ENCODE measurements around the gene SMIM8.

SMIM8 gene

GRCh38 chr6:87336367-87336766, 14.0 kb downstream of the SMIM8 start:
- Histone ChIP-seq H3K9ac (ENCODE audit: low read length) (no peak overlapping the region), H3K36me3 (replicated peaks; ENCODE audit: insufficient read depth, low read length) (no peaks in the 10 kb centered on the region), H3K4me3 (ENCODE audit: low read length) (no peak overlapping the region), H3K27ac (ENCODE audit: low read length) (no peak overlapping the region), H3K9me2 (replicated peaks; ENCODE audit: insufficient read depth, low read length) (no peaks in the 10 kb centered on the region), H3F3A (ENCODE audit: insufficient read depth, low read length) (no peaks in the 10 kb centered on the region), H3K9me3 (replicated peaks; ENCODE audit: insufficient read depth, low read length) (no peaks in the 10 kb centered on the region), H3K79me2 (ENCODE audit: low read length) (no peaks in the 10 kb centered on the region), H2AFZ (ENCODE audit: low read length) (no peak overlapping the region), H3K4me2 (ENCODE audit: low read depth, low read length) (no peak overlapping the region), H4K20me1 (ENCODE audit: insufficient read depth, low read length) (no peaks in the 10 kb centered on the region), H3K4me1 (ENCODE audit: low read length) (no peaks in the 10 kb centered on the region), H3K27me3 (replicated peaks; ENCODE audit: insufficient read depth, low read length) (no peaks in the 10 kb centered on the region)
- no peak for DNase-seq
- no peak for TF ChIP-seq EZH2 (optimal IDR thresholded peaks at IDR 0.05; ENCODE audit: low read depth, low read length)
- no peak for TF ChIP-seq CTCF (IDR thresholded peaks at IDR 0.05; ENCODE audit: low read length)
- no peak for TF ChIP-seq EZH2phosphoT487 (IDR thresholded peaks at IDR 0.05; ENCODE audit: low read length)

- Histone ChIP-seq H3K4me2 (ENCODE audit: low read depth, low read length) (no peak overlapping the region), H3K27me3 (replicated peaks; ENCODE audit: insufficient read depth, low read length) (no peaks in the 10 kb centered on the region), H3K27ac (ENCODE audit: low read length) (no peak overlapping the region), H3K79me2 (ENCODE audit: low read length) (no peaks in the 10 kb centered on the region), H3F3A (ENCODE audit: insufficient read depth, low read length) (no peaks in the 10 kb centered on the region), H3K9me2 (replicated peaks; ENCODE audit: insufficient read depth, low read length) (no peaks in the 10 kb centered on the region), H3K4me1 (ENCODE audit: low read length) (peaks cover 7% of the 10 kb centered on the region; the same call in 1 of the 2 replicates), H3K36me3 (replicated peaks; ENCODE audit: insufficient read depth, low read length) (no peaks in the 10 kb centered on the region), H4K20me1 (ENCODE audit: insufficient read depth, low read length) (no peaks in the 10 kb centered on the region), H3K4me3 (ENCODE audit: low read length) (no peak overlapping the region), H3K9me3 (replicated peaks; ENCODE audit: insufficient read depth, low read length) (no peaks in the 10 kb centered on the region), H3K9ac (ENCODE audit: low read length) (no peak overlapping the region), H2AFZ (ENCODE audit: low read length) (no peak overlapping the region)
- no peak for DNase-seq
- TF ChIP-seq CTCF (IDR thresholded peaks at IDR 0.05; ENCODE audit: low read length) (no peak), EZH2phosphoT487 (IDR thresholded peaks at IDR 0.05; ENCODE audit: low read length) (no peak), EZH2 (optimal IDR thresholded peaks at IDR 0.05; ENCODE audit: low read depth, low read length) (no peak)
These were observed 17.8 kb downstream of the SMIM8 start for GRCh38 chr6:87340230-87340629.

DNA sequence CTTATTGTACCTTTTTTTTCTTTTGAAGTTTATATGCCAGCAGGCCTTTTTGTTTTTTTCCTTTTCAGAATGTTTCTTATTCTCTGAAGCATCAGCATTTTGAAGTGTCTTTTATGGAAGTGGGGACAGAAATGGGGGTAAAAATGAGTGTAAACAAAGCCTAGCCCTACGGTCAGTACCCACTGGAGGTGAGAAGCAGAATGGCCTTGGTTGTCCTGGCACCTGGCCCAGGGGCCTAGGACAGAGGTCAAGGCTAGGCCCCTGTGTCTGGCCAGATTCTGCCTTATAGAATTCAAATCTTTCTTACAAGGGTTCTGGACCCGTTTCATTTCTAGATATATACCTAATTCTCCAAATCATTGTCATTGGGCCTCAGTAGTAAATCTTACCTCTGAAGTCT, 18.8 kb downstream of the SMIM8 start:
- Histone ChIP-seq H3K4me3 (ENCODE audit: low read length) (no peak overlapping the region), H3K4me1 (ENCODE audit: low read length) (peaks cover 7% of the 10 kb centered on the region; the same call in 1 of the 2 replicates), H3K27ac (ENCODE audit: low read length) (no peak overlapping the region), H3F3A (ENCODE audit: insufficient read depth, low read length) (no peaks in the 10 kb centered on the region), H3K4me2 (ENCODE audit: low read depth, low read length) (no peak overlapping the region), H3K9me2 (replicated peaks; ENCODE audit: insufficient read depth, low read length) (no peaks in the 10 kb centered on the region), H3K27me3 (replicated peaks; ENCODE audit: insufficient read depth, low read length) (no peaks in the 10 kb centered on the region), H2AFZ (ENCODE audit: low read length) (no peak overlapping the region), H3K9ac (ENCODE audit: low read length) (no peak overlapping the region), H3K79me2 (ENCODE audit: low read length) (no peaks in the 10 kb centered on the region), H3K9me3 (replicated peaks; ENCODE audit: insufficient read depth, low read length) (no peaks in the 10 kb centered on the region), H4K20me1 (ENCODE audit: insufficient read depth, low read length) (no peaks in the 10 kb centered on the region), H3K36me3 (replicated peaks; ENCODE audit: insufficient read depth, low read length) (no peaks in the 10 kb centered on the region)
- TF ChIP-seq EZH2 (optimal IDR thresholded peaks at IDR 0.05; ENCODE audit: low read depth, low read length) (no peak), EZH2phosphoT487 (IDR thresholded peaks at IDR 0.05; ENCODE audit: low read length) (no peak), CTCF (IDR thresholded peaks at IDR 0.05; ENCODE audit: low read length) (no peak)
- DNase-seq = no peak
